Central memory CD8-positive, alpha-beta T cell (primary cell): ENCODE results near the gene HMGCL.
A peak's percentile ranks its signal among the peaks of the same experiment; 100 is the strongest.
"Not testable (repeated sequence)": the region's sequence is repeated elsewhere in the genome, so short reads cannot be mapped to it uniquely, and the experiment has no call there.

Experiments
- ATAC-seq: fragments of 150-1000 bp; cut with Tn5 transposase; replicated peaks from 2 replicates; pipeline ENCODE4 v1.10.0; 2022; ENCODE audit warnings: mild to moderate bottlenecking, moderate FRiP score, moderate number of reproducible peaks; ENCODE audit not compliant: poor library complexity, severe bottlenecking; ENCODE audit errors: extremely low read depth
- DNase-seq, 2 donors: peaks; one replicate each; pipeline ENCODE4 v3.0.0; 2021; ENCODE audit warnings: low spot score in 2 of 2
- H3K27ac Mint-ChIP-seq: one replicate; pipeline ENCODE4 v1.8.0; 2022; ENCODE audit warnings: low read depth, mild to moderate bottlenecking, moderate library complexity, mixed read lengths
- H3K27me3 Mint-ChIP-seq: one replicate; pipeline ENCODE4 v1.8.0; 2022; ENCODE audit warnings: mixed read lengths
- H3K36me3 Mint-ChIP-seq: one replicate; pipeline ENCODE4 v1.8.0; 2022; ENCODE audit warnings: mild to moderate bottlenecking, moderate library complexity, mixed read lengths; ENCODE audit not compliant: insufficient read depth
- H3K4me1 Mint-ChIP-seq: one replicate; pipeline ENCODE4 v1.8.0; 2022; ENCODE audit warnings: mixed read lengths
- H3K4me3 Mint-ChIP-seq: one replicate; pipeline ENCODE4 v1.8.0; 2022; ENCODE audit warnings: mild to moderate bottlenecking, moderate library complexity, mixed read lengths
- H3K9me3 Mint-ChIP-seq: one replicate; pipeline ENCODE4 v1.8.0; 2022; ENCODE audit warnings: mixed read lengths

HMGCL gene

GRCh38 chr1:23848673-23849616 is 23.7 kb upstream of the HMGCL start:
- Mint-ChIP-seq H3K4me3 (no peak overlapping the region), H3K4me1 (no peaks in the 10 kb centered on the region), H3K27ac (no peak overlapping the region), H3K36me3 (peaks cover 23% of the 10 kb centered on the region), H3K27me3 (no peaks in the 10 kb centered on the region), H3K9me3 (no peaks in the 10 kb centered on the region)
- DNase-seq (no peak), ATAC-seq (no peak)

- not testable (repeated sequence) for H3K9me3 Mint-ChIP-seq, H3K27me3 Mint-ChIP-seq, H3K4me1 Mint-ChIP-seq, H3K27ac Mint-ChIP-seq, ATAC-seq, DNase-seq, H3K4me3 Mint-ChIP-seq
- H3K36me3 Mint-ChIP-seq, result peaks cover 23% of the 10 kb centered on the region
Measured at GRCh38 chr1:23847482-23848095, 22.4 kb upstream of the HMGCL start.

GRCh38 chr1:23845163-23845562 is 19.9 kb upstream of the HMGCL start:
- H3K4me1 Mint-ChIP-seq, result no peaks in the 10 kb centered on the region
- ATAC-seq, result no peak
- H3K27me3 Mint-ChIP-seq, result no peaks in the 10 kb centered on the region
- peaks cover 22% of the 10 kb centered on the region for H3K36me3 Mint-ChIP-seq
- no peak overlapping the region for H3K4me3 Mint-ChIP-seq
- H3K9me3 Mint-ChIP-seq, result no peaks in the 10 kb centered on the region
- no peak for DNase-seq
- H3K27ac Mint-ChIP-seq, result no peak overlapping the region

- Mint-ChIP-seq H3K9me3 (no peaks in the 10 kb centered on the region), H3K27ac (no peak overlapping the region), H3K27me3 (no peaks in the 10 kb centered on the region), H3K36me3 (peaks cover 16% of the 10 kb centered on the region), H3K4me3 (no peak overlapping the region), H3K4me1 (no peaks in the 10 kb centered on the region)
- DNase-seq (no peak), ATAC-seq (no peak)
Measured at GRCh38 chr1:23843644-23844043, 18.4 kb upstream of the HMGCL start.

GRCh38 chr1:23838401-23838866 is 13.2 kb upstream of the HMGCL start:
- Mint-ChIP-seq H3K27ac (no peak overlapping the region), H3K36me3 (peaks cover 2% of the 10 kb centered on the region), H3K4me3 (peak overlapping the region; percentile 55), H3K27me3 (peaks cover 10% of the 10 kb centered on the region), H3K9me3 (no peaks in the 10 kb centered on the region), H3K4me1 (no peaks in the 10 kb centered on the region)
- ATAC-seq (peak; percentile 99), DNase-seq (peak; percentile 60 to 63)

- peaks cover 2% of the 10 kb centered on the region for H3K36me3 Mint-ChIP-seq
- DNase-seq, result no peak
- no peak for ATAC-seq
- H3K4me1 Mint-ChIP-seq, result no peaks in the 10 kb centered on the region
- no peak overlapping the region for H3K27ac Mint-ChIP-seq
- peaks cover 10% of the 10 kb centered on the region for H3K27me3 Mint-ChIP-seq
- peak overlapping the region; percentile 55 for H3K4me3 Mint-ChIP-seq
- no peaks in the 10 kb centered on the region for H3K9me3 Mint-ChIP-seq
Measured at GRCh38 chr1:23837908-23838307, 12.7 kb upstream of the HMGCL start.

- H3K4me1 Mint-ChIP-seq, result no peaks in the 10 kb centered on the region
- ATAC-seq (no peak), DNase-seq (no peak)
- no peak overlapping the region for H3K27ac Mint-ChIP-seq
- no peaks in the 10 kb centered on the region for H3K36me3 Mint-ChIP-seq
- no peak overlapping the region for H3K4me3 Mint-ChIP-seq
- no peaks in the 10 kb centered on the region for H3K9me3 Mint-ChIP-seq
- H3K27me3 Mint-ChIP-seq, result peaks cover 10% of the 10 kb centered on the region
Measured at GRCh38 chr1:23836037-23836436, 10.8 kb upstream of the HMGCL start.

- not testable (repeated sequence) for H3K27ac Mint-ChIP-seq, H3K4me3 Mint-ChIP-seq, H3K9me3 Mint-ChIP-seq
Measured at GRCh38 chr1:23834156-23834555, 8.9 kb upstream of the HMGCL start.

GRCh38 chr1:23827717-23828116 is 2.5 kb upstream of the HMGCL start:
- H3K4me1 Mint-ChIP-seq, result peaks cover 21% of the 10 kb centered on the region
- H3K27ac Mint-ChIP-seq, result no peak overlapping the region
- peaks cover 4% of the 10 kb centered on the region for H3K36me3 Mint-ChIP-seq
- no peak overlapping the region for H3K4me3 Mint-ChIP-seq
- no peaks in the 10 kb centered on the region for H3K9me3 Mint-ChIP-seq
- ATAC-seq, result no peak
- DNase-seq, result no peak
- no peaks in the 10 kb centered on the region for H3K27me3 Mint-ChIP-seq

More at GRCh38 chr1:23834156-23834555, 8.9 kb upstream of the HMGCL start:
- not testable (repeated sequence) for DNase-seq, H3K4me1 Mint-ChIP-seq, H3K36me3 Mint-ChIP-seq, ATAC-seq
- H3K27me3 Mint-ChIP-seq, result peaks cover 10% of the 10 kb centered on the region

GRCh38 chr1:23826590-23826989 is 1.4 kb upstream of the HMGCL start:
- Mint-ChIP-seq H3K4me3 (peak overlapping the region; percentile 90), H3K4me1 (peaks cover 21% of the 10 kb centered on the region), H3K27ac (peak overlapping the region; percentile 41)
- H3K9me3 Mint-ChIP-seq, H3K27me3 Mint-ChIP-seq, H3K36me3 Mint-ChIP-seq, ATAC-seq, DNase-seq: not testable (repeated sequence)

- Mint-ChIP-seq H3K27me3 (no peaks in the 10 kb centered on the region), H3K4me3 (peak overlapping the region; percentile 90), H3K27ac (peak overlapping the region; percentile 92), H3K9me3 (no peaks in the 10 kb centered on the region), H3K36me3 (peaks cover 4% of the 10 kb centered on the region), H3K4me1 (peaks cover 21% of the 10 kb centered on the region)
- DNase-seq (no peak), ATAC-seq (peak; percentile 50)
Measured at GRCh38 chr1:23825762-23826522, 713 bp upstream of the HMGCL start.

GRCh38 chr1:23824711-23825075 is 536 bp downstream of the HMGCL start:
- peak; percentile 11 for ATAC-seq
- no peaks in the 10 kb centered on the region for H3K9me3 Mint-ChIP-seq
- peaks cover 6% of the 10 kb centered on the region for H3K36me3 Mint-ChIP-seq

More at GRCh38 chr1:23824711-23825075, 536 bp downstream of the HMGCL start:
- DNase-seq, result no peak
- Mint-ChIP-seq H3K4me3 (peak overlapping the region; percentile 90), H3K27me3 (no peaks in the 10 kb centered on the region), H3K4me1 (peaks cover 21% of the 10 kb centered on the region), H3K27ac (peak overlapping the region; percentile 92)
